HepG2 (cell line): Measurements from ENCODE around the gene SLC38A2. TPM values are rescaled to one million over a fixed set of nuclear protein-coding genes. Genes with fewer than 3 reads are reported as not detected.

Source experiments
- FOXA1 ChIP-seq, 2 experiments: fragments of 450-650 bp in 1 of 2; sonication (generic) in 1 of 2; formaldehyde crosslinking in 1 of 2; IDR thresholded peaks; 2 replicates each; pipeline versions ENCODE4 v1.4.0 to v1.6.1; 2016 to 2020; ENCODE audit warnings: missing genetic modification reagents in 1 of 2
- HIVEP1 ChIP-seq: sonication (generic); formaldehyde crosslinking; IDR thresholded peaks from 2 replicates; pipeline ENCODE4 v1.4.0; 2020; ENCODE audit warnings: mild to moderate bottlenecking, missing genetic modification reagents
- HNRNPH1 ChIP-seq: fragments of 200-400 bp; formaldehyde crosslinking; optimal IDR thresholded peaks from 2 replicates; pipeline ENCODE3; 2017; ENCODE audit warnings: mild to moderate bottlenecking, low read depth, low read length
- IKZF5 ChIP-seq: IDR thresholded peaks from 2 replicates; pipeline ENCODE4 v1.6.1; 2018; ENCODE audit warnings: missing genetic modification reagents, mild to moderate bottlenecking, missing compliant biosample characterization
- KLF6 ChIP-seq: IDR thresholded peaks from 2 replicates; pipeline ENCODE4 v1.8.0; 2016; ENCODE audit warnings: missing biosample characterization, missing genetic modification reagents
- MAFG ChIP-seq: sonication (generic); formaldehyde crosslinking; IDR thresholded peaks from 2 replicates; pipeline ENCODE4 v1.5.1; 2020; ENCODE audit warnings: mild to moderate bottlenecking, missing genetic modification reagents
- MAFK ChIP-seq, 2 experiments: IDR thresholded peaks in 1 of 2; conservative IDR thresholded peaks in 1 of 2; 2 replicates each; pipeline ENCODE4 v1.6.1; 2011; ENCODE audit warnings: improper control_type of control experiment in 2 of 2, low read length in 2 of 2
- MED13 ChIP-seq: sonication (generic); formaldehyde crosslinking; IDR thresholded peaks from 2 replicates; pipeline ENCODE4 v1.5.0; 2020; ENCODE audit warnings: missing genetic modification reagents
- NRL ChIP-seq: sonication (generic); formaldehyde crosslinking; IDR thresholded peaks from 2 replicates; pipeline ENCODE4 v1.5.0; 2020; ENCODE audit warnings: missing genetic modification reagents, mild to moderate bottlenecking, moderate library complexity, borderline replicate concordance
- PBX2 ChIP-seq: IDR thresholded peaks from 2 replicates; pipeline ENCODE4 v1.6.1; 2016; ENCODE audit warnings: control low read depth
- PHF8 ChIP-seq: sonication (generic); formaldehyde crosslinking; IDR thresholded peaks from 2 replicates; pipeline ENCODE4 v1.5.0; 2020; ENCODE audit warnings: missing genetic modification reagents
- POLR2A ChIP-seq, 2 experiments: IDR thresholded peaks; 2 replicates each; pipeline ENCODE4 v1.6.1; 2011; ENCODE audit warnings: low read depth in 2 of 2, low read length in 2 of 2, mild to moderate bottlenecking in 1 of 2, moderate library complexity in 1 of 2; ENCODE audit not compliant: insufficient read depth in 1 of 2
- RBM22 ChIP-seq: fragments of 200-400 bp; formaldehyde crosslinking; optimal IDR thresholded peaks from 2 replicates; pipeline ENCODE3; 2017; ENCODE audit warnings: mild to moderate bottlenecking, low read length, moderate library complexity
- TAF15 ChIP-seq: fragments of 200-400 bp; formaldehyde crosslinking; IDR thresholded peaks from one replicate; pipeline ENCODE4 v1.6.1; 2018; ENCODE audit warnings: mild to moderate bottlenecking, low read depth, low read length; ENCODE audit not compliant: poor library complexity, severe bottlenecking
- YEATS2 ChIP-seq: sonication (generic); formaldehyde crosslinking; IDR thresholded peaks from 2 replicates; pipeline ENCODE4 v1.4.0; 2020; ENCODE audit warnings: missing genetic modification reagents, borderline replicate concordance
- ZBTB1 ChIP-seq: sonication (generic); formaldehyde crosslinking; IDR thresholded peaks from 2 replicates; pipeline ENCODE4 v1.4.0; 2020; ENCODE audit warnings: missing genetic modification reagents, borderline replicate concordance
- ZBTB38 ChIP-seq: sonication (generic); formaldehyde crosslinking; IDR thresholded peaks from 2 replicates; pipeline ENCODE4 v1.5.1; 2020; ENCODE audit warnings: mild to moderate bottlenecking, missing genetic modification reagents
- ZBTB43 ChIP-seq: sonication (generic); formaldehyde crosslinking; conservative IDR thresholded peaks from 2 replicates; pipeline ENCODE4 v1.4.0; 2020; ENCODE audit warnings: missing genetic modification reagents
- ZC3H13 ChIP-seq: sonication (generic); formaldehyde crosslinking; IDR thresholded peaks from 2 replicates; pipeline ENCODE4 v1.8.1; 2023; ENCODE audit warnings: mild to moderate bottlenecking, missing genetic modification reagents, moderate library complexity
- ZNF256 ChIP-seq: sonication (generic); formaldehyde crosslinking; conservative IDR thresholded peaks from 2 replicates; pipeline ENCODE4 v1.4.0; 2020; ENCODE audit warnings: missing genetic modification reagents
- ZNF335 ChIP-seq: sonication (generic); formaldehyde crosslinking; IDR thresholded peaks from 2 replicates; pipeline ENCODE4 v1.4.0; 2020; ENCODE audit warnings: missing genetic modification reagents
- ZNF354B ChIP-seq: sonication (generic); formaldehyde crosslinking; IDR thresholded peaks from 2 replicates; pipeline ENCODE4 v1.8.0; 2022; ENCODE audit warnings: mild to moderate bottlenecking, missing genetic modification reagents
- polyA plus RNA-seq, 8 experiments: library from polyadenylated mRNA; depleted of rRNA in 3 of 8; stranded (reverse) in 7 of 8; unstranded in 1 of 8; fragments of >200 nt; fragmentation: Illumina TruSeq in 4 of 8; extraction: Trizol in 4 of 8; gene quantifications; 2 replicates each; pipeline versions ENCODE4 v1.2.1 to v1.2.3, GENCODE V29; 2011 to 2016; ENCODE audit warnings: low read depth in 4 of 8, missing spikeins in 1 of 8, mixed read lengths in 1 of 8; ENCODE audit not compliant: insufficient read depth in 1 of 8
- total RNA-seq, 5 experiments: library from RNA; depleted of rRNA; stranded (reverse); fragments of >200 nt; fragmentation: Illumina TruSeq; extraction: Trizol; gene quantifications; 2 replicates each; pipeline ENCODE4 v1.2.3, GENCODE V29; 2016; ENCODE audit warnings: low read depth in 1 of 5
- TF ChIP-seq, protein P1 (sequence below): sonication (generic); formaldehyde crosslinking; IDR thresholded peaks from 2 replicates; pipeline ENCODE4 v1.9.0; 2021; ENCODE audit warnings: missing genetic modification reagents, borderline replicate concordance
- TF ChIP-seq, protein P2 (sequence below): IDR thresholded peaks from 2 replicates; pipeline ENCODE4 v1.6.1; 2018; ENCODE audit warnings: missing genetic modification reagents
- TF ChIP-seq, protein P3 (sequence below): sonication (generic); formaldehyde crosslinking; IDR thresholded peaks from 2 replicates; pipeline ENCODE4 v1.4.0; 2020; ENCODE audit warnings: mild to moderate bottlenecking, missing genetic modification reagents

Gene SLC38A2
- total and polyA plus RNA-seq, 2 of the 13 experiments (the other 11 are each of a cell fraction or from before 2014, with no cell fraction given): 368 to 880 TPM

- no peak for TF ChIP-seq ZBTB38
- TF ChIP-seq, protein P1, sequence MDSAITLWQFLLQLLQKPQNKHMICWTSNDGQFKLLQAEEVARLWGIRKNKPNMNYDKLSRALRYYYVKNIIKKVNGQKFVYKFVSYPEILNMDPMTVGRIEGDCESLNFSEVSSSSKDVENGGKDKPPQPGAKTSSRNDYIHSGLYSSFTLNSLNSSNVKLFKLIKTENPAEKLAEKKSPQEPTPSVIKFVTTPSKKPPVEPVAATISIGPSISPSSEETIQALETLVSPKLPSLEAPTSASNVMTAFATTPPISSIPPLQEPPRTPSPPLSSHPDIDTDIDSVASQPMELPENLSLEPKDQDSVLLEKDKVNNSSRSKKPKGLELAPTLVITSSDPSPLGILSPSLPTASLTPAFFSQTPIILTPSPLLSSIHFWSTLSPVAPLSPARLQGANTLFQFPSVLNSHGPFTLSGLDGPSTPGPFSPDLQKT (CRISPR knock-in tag): no peak
- TF ChIP-seq PBX2: no peak
- no peak for TF ChIP-seq TAF15
- TF ChIP-seq MED13 (CRISPR knock-in tag): no peak
- 0 out of 2 replicates have a peak, but pooled peaks have one; percentile 18 for TF ChIP-seq ZC3H13 (CRISPR knock-in tag)
- no peak for TF ChIP-seq ZNF335 (CRISPR knock-in tag)
- 0 out of 2 replicates have a peak, but pooled peaks have one; percentile 9 for TF ChIP-seq KLF6 (CRISPR knock-in tag)
- TF ChIP-seq ZBTB1 (CRISPR knock-in tag): no peak
- TF ChIP-seq YEATS2 (CRISPR knock-in tag): no peak
- TF ChIP-seq, protein P2, sequence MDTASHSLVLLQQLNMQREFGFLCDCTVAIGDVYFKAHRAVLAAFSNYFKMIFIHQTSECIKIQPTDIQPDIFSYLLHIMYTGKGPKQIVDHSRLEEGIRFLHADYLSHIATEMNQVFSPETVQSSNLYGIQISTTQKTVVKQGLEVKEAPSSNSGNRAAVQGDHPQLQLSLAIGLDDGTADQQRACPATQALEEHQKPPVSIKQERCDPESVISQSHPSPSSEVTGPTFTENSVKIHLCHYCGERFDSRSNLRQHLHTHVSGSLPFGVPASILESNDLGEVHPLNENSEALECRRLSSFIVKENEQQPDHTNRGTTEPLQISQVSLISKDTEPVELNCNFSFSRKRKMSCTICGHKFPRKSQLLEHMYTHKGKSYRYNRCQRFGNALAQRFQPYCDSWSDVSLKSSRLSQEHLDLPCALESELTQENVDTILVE (CRISPR knock-in tag): 0 out of 2 replicates have a peak, but pooled peaks have one; percentile 11
- no peak for TF ChIP-seq ZNF256
- no peak for TF ChIP-seq NRL (CRISPR knock-in tag)
- no peak for TF ChIP-seq HNRNPH1
- TF ChIP-seq, protein P3, sequence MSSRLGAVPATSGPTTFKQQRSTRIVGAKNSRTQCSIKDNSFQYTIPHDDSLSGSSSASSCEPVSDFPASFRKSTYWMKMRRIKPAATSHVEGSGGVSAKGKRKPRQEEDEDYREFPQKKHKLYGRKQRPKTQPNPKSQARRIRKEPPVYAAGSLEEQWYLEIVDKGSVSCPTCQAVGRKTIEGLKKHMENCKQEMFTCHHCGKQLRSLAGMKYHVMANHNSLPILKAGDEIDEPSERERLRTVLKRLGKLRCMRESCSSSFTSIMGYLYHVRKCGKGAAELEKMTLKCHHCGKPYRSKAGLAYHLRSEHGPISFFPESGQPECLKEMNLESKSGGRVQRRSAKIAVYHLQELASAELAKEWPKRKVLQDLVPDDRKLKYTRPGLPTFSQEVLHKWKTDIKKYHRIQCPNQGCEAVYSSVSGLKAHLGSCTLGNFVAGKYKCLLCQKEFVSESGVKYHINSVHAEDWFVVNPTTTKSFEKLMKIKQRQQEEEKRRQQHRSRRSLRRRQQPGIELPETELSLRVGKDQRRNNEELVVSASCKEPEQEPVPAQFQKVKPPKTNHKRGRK: no peak
- no peak for TF ChIP-seq FOXA1 (IDR thresholded peaks at IDR 0.05)
- TF ChIP-seq FOXA1 (CRISPR knock-in tag; IDR thresholded peaks at IDR 0.05): no peak
- TF ChIP-seq HIVEP1 (CRISPR knock-in tag): no peak
- TF ChIP-seq PHF8 (CRISPR knock-in tag): no peak
- TF ChIP-seq IKZF5 (CRISPR knock-in tag): no peak
- no peak for TF ChIP-seq MAFK (conservative IDR thresholded peaks at IDR 0.05 in 1 of 2, IDR thresholded peaks at IDR 0.05 in 1 of 2; ENCODE audit: low read length in 2 of 2)
- no peak for TF ChIP-seq ZNF354B
- TF ChIP-seq ZBTB43: no peak
- TF ChIP-seq RBM22: peak; percentile 81
- TF ChIP-seq POLR2A (IDR thresholded peaks at IDR 0.05; ENCODE audit: insufficient read depth in 1 of 2, low read depth in 2 of 2, low read length in 2 of 2): peak; percentile 11 to 57; a peak in 2 of 4 replicates
- no peak for TF ChIP-seq MAFG (CRISPR knock-in tag)
Observed at GRCh38 chr12:46366771-46367170, 5.8 kb downstream of the SLC38A2 start (continued).
